ENCODE data around the gene OTUD7B. TPM values are rescaled to one million over a fixed set of nuclear protein-coding genes. Genes with fewer than 3 reads are reported as not detected.

OTUD7B gene
- total and polyA plus RNA-seq, 9 of the 15 experiments (the other 6 are each of a cell fraction or from before 2014, with no cell fraction given) = 0.96 to 18.8 (median 7.4) TPM

GRCh38 chr1:149916193-149916897 is 94.2 kb downstream of the OTUD7B start:
- Histone ChIP-seq H3K4me2 (ENCODE audit: insufficient read depth, low read length) (peak overlapping the region; percentile 50), H2AFZ (ENCODE audit: low read depth, low read length) (peak overlapping the region; percentile 94), H3K4me3 (no peak overlapping the region), H3K9ac (ENCODE audit: insufficient read depth in 1 of 2, low read depth in 2 of 2, low read length in 2 of 2) (peak overlapping the region; percentile 41 to 50; a peak in 3 of 4 replicates), H3K4me1 (replicated peaks in 1 of 2; ENCODE audit: control insufficient read depth in 2 of 2, insufficient read depth in 2 of 2, low read length in 2 of 2) (peaks cover 15 to 26% of the 10 kb centered on the region in 2 experiments), H3K27ac (ENCODE audit: extremely low read depth, low read depth, low read length) (peak overlapping the region; percentile 73), H4K20me1 (replicated peaks; ENCODE audit: control insufficient read depth, insufficient read depth, low read length) (no peaks in the 10 kb centered on the region), H3K36me3 (ENCODE audit: control insufficient read depth, insufficient read depth, low read length) (no peaks in the 10 kb centered on the region), H3K9me3 (replicated peaks; ENCODE audit: control insufficient read depth, insufficient read depth, low read depth, low read length) (no peaks in the 10 kb centered on the region), H3K27me3 (ENCODE audit: control insufficient read depth in 2 of 2, insufficient read depth in 2 of 2, low read length in 2 of 2) (no peaks in the 10 kb centered on the region), H3K79me2 (ENCODE audit: control insufficient read depth, insufficient read depth, low read length) (no peaks in the 10 kb centered on the region), H3K9me1 (ENCODE audit: control insufficient read depth, insufficient read depth, low read length) (no peaks in the 10 kb centered on the region)
- ChIA-PET POLR2A (interaction anchor here (0.6 to 3.3 kb wide), 5 partner anchors 9 to 29 kb away, joined by 3 to 31 read pairs (median 5); a partner anchor contains a TSS), CTCF (ENCODE audit: low intra/inter-chr PET ratio) (no interaction called here)
- DNase-seq (ENCODE audit: extremely low read depth in 1 of 4, low spot score in 3 of 4) = peak in 1 of 4 experiments; percentile 58
- 38% methylated on average over 9 of the region's 9 CpGs for WGBS (ENCODE audit: insufficient coverage, low coverage, missing lambda C conversion rate)
- BruUV-seq (replicated peaks) = no TSS peak
- TF ChIP-seq FOXJ2 (tag; IDR thresholded peaks at IDR 0.05) (no peak), ZNF561 (CRISPR knock-in tag; conservative IDR thresholded peaks at IDR 0.05) (no peak), CBFA2T2 (conservative IDR thresholded peaks at IDR 0.05) (0 out of 2 replicates have a peak, but pooled peaks have one; percentile 8), CBX3 (IDR thresholded peaks at IDR 0.05; ENCODE audit: borderline replicate concordance in 1 of 2, low read length in 2 of 2) (no peak), ZBTB9 (CRISPR knock-in tag; IDR thresholded peaks at IDR 0.05) (no peak), MAX (CRISPR knock-in tag; IDR thresholded peaks at IDR 0.05) (peak; percentile 8; the same call in 1 of the 2 replicates), NR2C2 (CRISPR knock-in tag; IDR thresholded peaks at IDR 0.05) (no peak), NR2C2 (tag; IDR thresholded peaks at IDR 0.05) (peak; percentile 34; the same call in 1 of the 2 replicates), CTBP1 (IDR thresholded peaks at IDR 0.05; ENCODE audit: borderline replicate concordance) (0 out of 2 replicates have a peak, but pooled peaks have one; percentile 32), TEAD4 (IDR thresholded peaks at IDR 0.05; ENCODE audit: low read length) (0 out of 2 replicates have a peak, but pooled peaks have one; percentile 6), TEAD4 (CRISPR knock-in tag; IDR thresholded peaks at IDR 0.05; ENCODE audit: borderline replicate concordance) (no peak), GATAD2B (IDR thresholded peaks at IDR 0.05; ENCODE audit: borderline replicate concordance) (no peak), ZFP1 (CRISPR knock-in tag; IDR thresholded peaks at IDR 0.05) (no peak), MEF2D (tag; conservative IDR thresholded peaks at IDR 0.05; ENCODE audit: low read depth) (0 out of 2 replicates have a peak, but pooled peaks have one; percentile 45), SPI1 (IDR thresholded peaks at IDR 0.05; ENCODE audit: borderline replicate concordance, low read depth, low read length) (peak; percentile 64; the same call in 1 of the 2 replicates), ILF3 (IDR thresholded peaks at IDR 0.05; ENCODE audit: borderline replicate concordance) (no peak), PREB (CRISPR knock-in tag; IDR thresholded peaks at IDR 0.05) (no peak), MEF2A (IDR thresholded peaks at IDR 0.05; ENCODE audit: control insufficient read depth, low read depth, low read length) (peak; percentile 92)
- in situ Hi-C loops (cut with MboI) = no loop called here
- intact Hi-C loops (cut with micrococcal nuclease) = no loop called here
- FAIRE-seq = no peak
- ATAC-seq = peak; percentile 36

Measured in K562 (cell line).